OCI-LY1 (cell line): ENCODE results near the gene HYAL2.
"Not testable (repeated sequence)": the region's sequence is repeated elsewhere in the genome, so short reads cannot be mapped to it uniquely, and the experiment has no call there.

Experiments used
- H2AFZ ChIP-seq: fragments of 200-600 bp; sonication (generic), shearing (Covaris generic); 2 replicates; pipeline ENCODE4 v1.6.0; 2014; ENCODE audit warnings: antibody characterized with exemption, mild to moderate bottlenecking, low read length
- H3F3A ChIP-seq: fragments of 200-600 bp; sonication (generic), shearing (Covaris generic); 2 replicates; pipeline ENCODE4 v1.6.0; 2014; ENCODE audit warnings: mild to moderate bottlenecking, antibody characterized with exemption, low read length, moderate library complexity; ENCODE audit not compliant: insufficient read depth
- H3K27ac ChIP-seq: fragments of 200-600 bp; sonication (generic); 2 replicates; pipeline ENCODE4 v1.5.1; 2014; ENCODE audit warnings: low read length, mixed run types, mild to moderate bottlenecking, low read depth; ENCODE audit not compliant: poor library complexity, severe bottlenecking
- H3K27me3 ChIP-seq: fragments of 200-600 bp; sonication (generic); 2 replicates; pipeline ENCODE4 v1.6.0; 2014; ENCODE audit warnings: antibody characterized with exemption, mild to moderate bottlenecking, low read length, moderate library complexity; ENCODE audit not compliant: insufficient read depth
- H3K36me3 ChIP-seq: fragments of 200-600 bp; sonication (generic); 2 replicates; pipeline ENCODE4 v1.6.1; 2014; ENCODE audit warnings: mild to moderate bottlenecking, antibody characterized with exemption, low read length, moderate library complexity, mixed read lengths; ENCODE audit not compliant: insufficient read depth
- H3K4me1 ChIP-seq: fragments of 200-600 bp; sonication (generic); 2 replicates; pipeline ENCODE4 v1.5.1; 2014; ENCODE audit warnings: mild to moderate bottlenecking, low read length, moderate library complexity; ENCODE audit not compliant: insufficient read depth, severe bottlenecking
- H3K4me2 ChIP-seq: fragments of 200-600 bp; sonication (generic), shearing (Covaris generic); 2 replicates; pipeline ENCODE4 v1.6.1; 2014; ENCODE audit warnings: low read length
- H3K4me3 ChIP-seq: fragments of 200-600 bp; sonication (generic); 2 replicates; pipeline ENCODE4 v1.5.1; 2014; ENCODE audit warnings: low read length, low read depth, mild to moderate bottlenecking, mixed read lengths; ENCODE audit not compliant: poor library complexity, severe bottlenecking
- H3K79me2 ChIP-seq: fragments of 200-600 bp; shearing (Covaris generic); 2 replicates; pipeline ENCODE4 v1.6.1; 2016; ENCODE audit warnings: mixed run types, low read length, mixed read lengths; ENCODE audit not compliant: insufficient read depth
- H3K9ac ChIP-seq: fragments of 200-600 bp; sonication (generic), shearing (Covaris generic); 2 replicates; pipeline ENCODE4 v1.6.1; 2014; ENCODE audit warnings: mild to moderate bottlenecking, low read length, mixed read lengths
- H3K9me2 ChIP-seq: fragments of 200-600 bp; sonication (generic), shearing (Covaris generic); 2 replicates; pipeline ENCODE4 v1.6.1; 2014; ENCODE audit warnings: low read depth, mild to moderate bottlenecking, low read length, mixed read lengths
- H3K9me3 ChIP-seq: fragments of 200-600 bp; shearing (Covaris generic); 2 replicates; pipeline ENCODE4 v1.6.1; 2014; ENCODE audit warnings: low read length, mixed read lengths
- H4K20me1 ChIP-seq: fragments of 200-600 bp; sonication (generic), shearing (Covaris generic); 2 replicates; pipeline ENCODE4 v1.6.0; 2016; ENCODE audit warnings: mild to moderate bottlenecking, low read length; ENCODE audit not compliant: insufficient read depth
- CTCF ChIP-seq: fragments of 200-600 bp; sonication (generic), shearing (Covaris generic); IDR thresholded peaks from 2 replicates; pipeline ENCODE4 v1.5.1; 2017; ENCODE audit warnings: mild to moderate bottlenecking, antibody characterized with exemption, low read length, moderate library complexity, mixed read lengths
- EZH2 ChIP-seq: fragments of 200-600 bp; sonication (generic), shearing (Covaris generic); IDR thresholded peaks from 2 replicates; pipeline ENCODE4 v1.8.0; 2017; ENCODE audit warnings: borderline replicate concordance, mixed run types, mild to moderate bottlenecking, antibody characterized with exemption, low read length, moderate library complexity, mixed read lengths

Gene HYAL2

GRCh38 chr3:50274371-50275104 lies 48.0 kb downstream of the HYAL2 start:
- no peaks in the 10 kb centered on the region for H3K79me2 ChIP-seq
- peaks cover 6% of the 10 kb centered on the region for H3K4me1 ChIP-seq

GRCh38 chr3:50273689-50274065 lies 48.9 kb downstream of the HYAL2 start:
- Histone ChIP-seq H3K9me2 (no peaks in the 10 kb centered on the region), H3K79me2 (no peaks in the 10 kb centered on the region), H3K27ac (no peak overlapping the region), H3K4me2 (no peak overlapping the region), H3K4me3 (no peak overlapping the region), H3K9me3 (no peaks in the 10 kb centered on the region), H3K9ac (no peak overlapping the region), H3K36me3 (no peaks in the 10 kb centered on the region), H3K4me1 (peaks cover 6% of the 10 kb centered on the region), H2AFZ (no peak overlapping the region), H3F3A (no peaks in the 10 kb centered on the region), H4K20me1 (no peaks in the 10 kb centered on the region), H3K27me3 (no peaks in the 10 kb centered on the region)
- no peak for TF ChIP-seq EZH2
- TF ChIP-seq CTCF, result no peak

More at GRCh38 chr3:50274371-50275104, 48.0 kb downstream of the HYAL2 start:
- no peaks in the 10 kb centered on the region for H4K20me1 ChIP-seq
- no peak overlapping the region for H2AFZ ChIP-seq
- no peaks in the 10 kb centered on the region for H3K9me3 ChIP-seq
- no peaks in the 10 kb centered on the region for H3K36me3 ChIP-seq
- H3F3A ChIP-seq, result no peaks in the 10 kb centered on the region
- H3K27ac ChIP-seq, result no peak overlapping the region
- H3K9ac ChIP-seq, result no peak overlapping the region
- H3K9me2 ChIP-seq, result no peaks in the 10 kb centered on the region
- TF ChIP-seq EZH2, result no peak
- TF ChIP-seq CTCF, result peak; percentile 95
- no peak overlapping the region; the same call in 1 of the 2 replicates for H3K4me2 ChIP-seq
- no peak overlapping the region for H3K4me3 ChIP-seq
- H3K27me3 ChIP-seq, result no peaks in the 10 kb centered on the region

GRCh38 chr3:50272911-50273688 lies 49.4 kb downstream of the HYAL2 start:
- Histone ChIP-seq H3K9me2 (no peaks in the 10 kb centered on the region), H3K9me3 (no peaks in the 10 kb centered on the region), H3K4me3 (no peak overlapping the region), H2AFZ (no peak overlapping the region), H3K4me1 (peaks cover 6% of the 10 kb centered on the region), H3K36me3 (no peaks in the 10 kb centered on the region), H3K4me2 (peak overlapping the region; percentile 26; the same call in 1 of the 2 replicates), H3F3A (no peaks in the 10 kb centered on the region), H4K20me1 (no peaks in the 10 kb centered on the region), H3K79me2 (no peaks in the 10 kb centered on the region), H3K27ac (no peak overlapping the region), H3K27me3 (no peaks in the 10 kb centered on the region), H3K9ac (no peak overlapping the region)
- TF ChIP-seq EZH2 (no peak), CTCF (peak; percentile 97)

GRCh38 chr3:50272538-50272910 lies 50.0 kb downstream of the HYAL2 start:
- H4K20me1 ChIP-seq, H3K4me3 ChIP-seq, H3K27ac ChIP-seq, H3K4me1 ChIP-seq, H3K36me3 ChIP-seq, H3K9ac ChIP-seq, H3F3A ChIP-seq, H3K27me3 ChIP-seq, H3K9me2 ChIP-seq, H3K79me2 ChIP-seq, H2AFZ ChIP-seq, H3K9me3 ChIP-seq, H3K4me2 ChIP-seq: not testable (repeated sequence)
